ENCODE results near the gene NRL.

GRCh38 chr14:24089890-24090289 lies 24.9 kb downstream of the NRL start:
- TF ChIP-seq CTCF (IDR thresholded peaks at IDR 0.05) (no peak), POLR2AphosphoS5 (IDR thresholded peaks at IDR 0.05; ENCODE audit: low read depth, low read length) (no peak), SIN3A (IDR thresholded peaks at IDR 0.05; ENCODE audit: borderline replicate concordance, insufficient read depth, low read depth, low read length) (no peak), REST (IDR thresholded peaks at IDR 0.05; ENCODE audit: insufficient read depth in 1 of 2, low read depth in 2 of 2, low read length in 1 of 2) (no peak), TCF7L2 (IDR thresholded peaks at IDR 0.05; ENCODE audit: low read depth, low read length) (no peak)
